Choroid plexus epithelial cell (primary cell): Measurements from ENCODE around the gene ARHGEF4.

Source experiments
- DNase-seq: peaks from one replicate; pipeline ENCODE4 v3.0.0-alpha.2; 2010; ENCODE audit warnings: low read depth
- H3K4me3 ChIP-seq: 2 replicates; pipeline ENCODE4 v1.5.1; 2011; ENCODE audit warnings: low read depth, mild to moderate bottlenecking, control low read depth, low read length, moderate library complexity
- CTCF ChIP-seq: conservative IDR thresholded peaks from 2 replicates; pipeline ENCODE4 v1.5.1; 2011; ENCODE audit warnings: low read depth, mild to moderate bottlenecking, control low read depth, inconsistent platforms, low read length, moderate library complexity

Gene ARHGEF4

GRCh38 chr2:130819226-130819607 is 17.5 kb upstream of the ARHGEF4 start:
- TF ChIP-seq CTCF, result no peak
- no peak for DNase-seq
- H3K4me3 ChIP-seq, result no peak overlapping the region

GRCh38 chr2:130819608-130820278 is 17.0 kb upstream of the ARHGEF4 start:
- H3K4me3 ChIP-seq, result no peak overlapping the region
- no peak for DNase-seq
- peak; percentile 32 for TF ChIP-seq CTCF

GRCh38 chr2:130820279-130820861 is 16.3 kb upstream of the ARHGEF4 start:
- no peak for TF ChIP-seq CTCF
- no peak overlapping the region for H3K4me3 ChIP-seq
- DNase-seq, result no peak

GRCh38 chr2:130821867-130822266 is 14.8 kb upstream of the ARHGEF4 start:
- no peak for DNase-seq
- no peak overlapping the region for H3K4me3 ChIP-seq
- TF ChIP-seq CTCF, result no peak

- no peak for DNase-seq
- H3K4me3 ChIP-seq, result no peak overlapping the region
- TF ChIP-seq CTCF, result no peak
Measured at GRCh38 chr2:130822766-130823165, 13.9 kb upstream of the ARHGEF4 start.

GRCh38 chr2:130823171-130823885 is 13.4 kb upstream of the ARHGEF4 start:
- no peak for TF ChIP-seq CTCF
- H3K4me3 ChIP-seq, result no peak overlapping the region
- DNase-seq, result no peak
